Liver (tissue), 3 donors: Measurements from ENCODE around the gene SMARCE1.

Experiments used
- CTCF ChIP-seq: fragments of 150-350 bp; IDR thresholded peaks from 2 replicates; pipeline ENCODE4 v1.5.1; 2017; ENCODE audit warnings: improper control_type of control experiment, low read depth, low read length; ENCODE audit not compliant: missing input control
- EGR1 ChIP-seq, 2 donors: IDR thresholded peaks; 2 replicates each; pipeline ENCODE4 v1.6.1; 2016 to 2018; ENCODE audit warnings: antibody characterized with exemption in 2 of 2, low read depth in 2 of 2
- JUND ChIP-seq, 2 donors: IDR thresholded peaks; 2 replicates each; pipeline ENCODE4 v1.6.1; 2016; ENCODE audit warnings: antibody characterized with exemption in 2 of 2
- RAD21 ChIP-seq, 2 donors: IDR thresholded peaks; 2 replicates each; pipeline ENCODE4 v1.6.1; 2016; ENCODE audit warnings: antibody characterized with exemption in 2 of 2, mild to moderate bottlenecking in 2 of 2
- REST ChIP-seq: IDR thresholded peaks from 2 replicates; pipeline ENCODE4 v1.6.1; 2016; ENCODE audit warnings: antibody characterized with exemption, mild to moderate bottlenecking
- TAF1 ChIP-seq: conservative IDR thresholded peaks from 2 replicates; pipeline ENCODE4 v1.6.1; 2016; ENCODE audit warnings: antibody characterized with exemption, mild to moderate bottlenecking
- YY1 ChIP-seq: IDR thresholded peaks from 2 replicates; pipeline ENCODE4 v1.6.1; 2016; ENCODE audit warnings: antibody characterized with exemption, mild to moderate bottlenecking
- donor health status: healthy.
- donor health status: healthy.

DNA sequence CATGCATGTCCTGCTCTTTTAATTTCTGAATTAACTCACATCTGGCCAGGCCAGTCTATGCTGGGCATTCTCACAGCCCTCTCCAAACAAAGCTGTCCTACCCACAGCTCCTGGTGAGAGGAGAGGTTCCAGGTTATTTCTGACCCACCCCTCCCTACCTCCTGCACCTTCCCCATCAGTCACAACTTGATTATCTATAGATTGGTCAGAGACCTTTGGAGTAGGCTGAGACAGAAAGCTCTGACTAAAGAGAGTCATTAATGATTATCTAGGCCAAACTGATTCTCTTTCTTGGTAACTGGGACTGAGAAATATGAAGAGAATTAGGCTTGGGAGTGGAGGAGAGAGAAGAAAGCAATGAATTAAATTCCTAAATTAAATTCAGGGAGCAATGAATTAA lies 18.7 kb upstream of the SMARCE1 start:
- no peak for TF ChIP-seq TAF1
- no peak for TF ChIP-seq REST
- TF ChIP-seq CTCF, result no peak
- TF ChIP-seq RAD21 (IDR thresholded peaks at IDR 0.05), result peak in 1 of 2 donors; percentile 16
- TF ChIP-seq EGR1 (IDR thresholded peaks at IDR 0.05; ENCODE audit: low read depth in 2 of 2), result no peak
- TF ChIP-seq JUND (IDR thresholded peaks at IDR 0.05), result no peak
- TF ChIP-seq YY1, result no peak
